ACC112 (cell line): ENCODE measurements around the gene CNIH1.

Source experiments
- H2AFZ ChIP-seq: fragments of 200-600 bp; sonication (generic); one replicate; pipeline ENCODE4 v1.6.0; 2017; ENCODE audit warnings: antibody characterized with exemption, low read length; ENCODE audit not compliant: unreplicated experiment
- H3K27ac ChIP-seq: fragments of 200-600 bp; sonication (generic); 2 replicates; pipeline ENCODE4 v1.5.1; 2014; ENCODE audit warnings: low read depth, mild to moderate bottlenecking, antibody characterized with exemption, low read length, moderate library complexity
- H3K27me3 ChIP-seq: fragments of 200-600 bp; sonication (generic); 2 replicates; pipeline ENCODE4 v1.6.1; 2014; ENCODE audit warnings: mild to moderate bottlenecking, antibody characterized with exemption, low read length, moderate library complexity, mixed read lengths; ENCODE audit not compliant: insufficient read depth
- H3K36me3 ChIP-seq: fragments of 200-600 bp; sonication (generic); 2 replicates; pipeline ENCODE4 v1.6.1; 2016; ENCODE audit warnings: mild to moderate bottlenecking, antibody characterized with exemption, low read length, moderate library complexity, mixed read lengths; ENCODE audit not compliant: insufficient read depth
- H3K4me1 ChIP-seq: fragments of 200-600 bp; sonication (generic); one replicate; pipeline ENCODE4 v1.6.1; 2016; ENCODE audit warnings: low read length, mixed read lengths; ENCODE audit not compliant: insufficient read depth, unreplicated experiment, control insufficient read depth
- H3K4me3 ChIP-seq: fragments of 200-600 bp; sonication (generic); 2 replicates; pipeline ENCODE4 v1.5.1; 2014; ENCODE audit warnings: mild to moderate bottlenecking, low read depth, low read length
- H3K79me2 ChIP-seq: fragments of 200-600 bp; sonication (generic); one replicate; pipeline ENCODE4 v1.6.0; 2016; ENCODE audit warnings: low read length; ENCODE audit not compliant: control insufficient read depth, unreplicated experiment, insufficient read depth

Gene CNIH1

DNA sequence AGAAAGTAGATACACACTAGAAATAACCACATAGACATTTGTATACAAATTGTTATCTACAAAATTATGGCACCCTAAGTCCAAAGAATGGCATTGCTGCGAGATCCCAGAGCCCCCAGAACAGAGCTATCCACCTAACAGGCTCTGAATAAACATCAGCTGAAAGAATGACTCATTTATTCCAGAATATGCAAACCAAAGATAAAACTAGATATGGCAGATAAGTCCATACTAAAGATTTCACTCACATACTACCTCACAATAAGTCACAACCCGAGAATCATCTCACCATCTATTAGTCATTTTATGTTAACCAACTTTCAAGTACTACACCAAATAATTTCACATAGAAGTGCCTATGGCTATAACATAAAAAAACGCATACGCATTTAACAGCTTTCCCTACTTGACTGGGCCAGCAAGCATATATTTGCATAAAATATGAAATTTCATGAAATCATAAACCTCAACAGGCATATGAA is 5.6 kb downstream of the CNIH1 start:
- H2AFZ ChIP-seq: no peak overlapping the region
- H3K79me2 ChIP-seq: peaks cover 93% of the 10 kb centered on the region
- peaks cover 3% of the 10 kb centered on the region for H3K36me3 ChIP-seq
- no peaks in the 10 kb centered on the region for H3K27me3 ChIP-seq
- peaks cover 35% of the 10 kb centered on the region for H3K4me1 ChIP-seq
- H3K4me3 ChIP-seq: peak overlapping the region; percentile 8
- H3K27ac ChIP-seq: peak overlapping the region; percentile 30

DNA sequence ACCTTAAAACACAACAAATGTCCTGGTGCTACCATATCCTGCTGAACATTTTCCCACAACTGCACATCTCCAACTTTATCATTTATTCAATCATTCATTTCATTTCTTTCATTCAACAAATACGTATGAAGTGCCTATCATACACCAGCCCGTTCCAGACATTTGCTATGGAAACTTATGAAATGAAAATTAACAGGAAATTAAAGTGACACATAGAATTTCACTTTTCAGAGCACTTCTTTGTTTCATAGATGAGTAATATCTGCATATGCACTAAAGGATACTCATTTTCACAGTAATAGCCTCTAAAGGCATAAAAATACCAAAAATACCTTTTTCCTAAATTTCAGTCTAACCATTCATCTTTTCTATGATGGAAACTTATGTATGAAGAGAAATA is 12.6 kb downstream of the CNIH1 start:
- Histone ChIP-seq H3K4me1 (no peaks in the 10 kb centered on the region), H3K27me3 (no peaks in the 10 kb centered on the region), H3K79me2 (peaks cover 39% of the 10 kb centered on the region), H3K4me3 (no peak overlapping the region), H3K36me3 (peaks cover 46% of the 10 kb centered on the region), H2AFZ (no peak overlapping the region), H3K27ac (no peak overlapping the region)

DNA sequence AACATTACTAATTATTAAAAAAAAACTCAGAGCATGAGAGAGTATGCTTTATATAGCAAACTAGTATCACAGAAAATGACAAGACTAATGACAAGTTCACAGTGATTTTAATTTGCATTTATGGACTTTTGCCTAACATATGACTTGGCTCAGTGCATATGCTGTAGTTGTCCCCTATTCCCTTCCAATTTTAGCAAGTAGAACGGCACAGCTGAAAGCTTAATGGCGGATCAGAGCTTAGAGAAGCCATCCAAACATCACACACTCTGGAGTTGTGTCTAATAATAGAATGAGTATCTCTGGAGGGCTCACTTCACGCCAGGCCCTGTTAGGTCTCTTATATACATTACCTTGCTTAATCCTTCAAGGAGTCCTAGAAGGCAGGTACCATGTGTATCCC is 13.3 kb downstream of the CNIH1 start:
- Histone ChIP-seq H3K79me2 (peaks cover 32% of the 10 kb centered on the region), H2AFZ (no peak overlapping the region), H3K27ac (no peak overlapping the region), H3K36me3 (peaks cover 46% of the 10 kb centered on the region), H3K27me3 (no peaks in the 10 kb centered on the region), H3K4me3 (no peak overlapping the region), H3K4me1 (no peaks in the 10 kb centered on the region)

DNA sequence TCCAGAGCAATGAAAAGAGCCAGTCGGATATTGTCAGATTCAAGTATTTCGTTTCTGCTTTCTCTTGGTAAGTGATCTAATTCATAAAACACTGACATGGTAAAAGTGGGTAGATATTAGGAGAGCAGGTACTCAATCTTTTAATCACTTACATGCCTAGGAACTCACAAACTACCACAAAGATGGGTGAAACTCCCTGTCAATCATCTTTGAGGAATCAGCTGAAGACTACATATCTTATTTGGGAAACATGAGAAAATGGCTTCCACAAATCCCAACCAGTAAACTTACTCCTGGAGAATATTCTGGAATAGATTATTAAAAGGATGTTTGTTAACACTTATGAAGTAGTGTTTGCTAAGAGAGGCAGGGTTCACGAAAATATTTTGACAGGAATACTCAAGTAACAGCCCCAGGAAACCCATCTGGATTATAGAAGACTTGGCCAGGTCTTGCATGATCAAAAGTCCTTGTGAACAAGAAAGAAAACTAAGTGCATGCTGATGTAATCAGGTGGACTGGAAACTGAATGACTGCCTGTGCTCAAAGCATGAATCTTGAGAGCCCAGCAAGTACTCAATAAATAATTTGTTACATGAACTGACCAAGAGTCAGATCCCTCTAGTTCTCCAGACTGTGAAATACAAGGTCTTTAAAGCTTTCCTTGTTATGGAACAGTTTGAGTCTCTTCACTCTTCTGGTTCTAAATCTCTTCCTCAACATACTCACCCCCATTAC is 15.5 kb downstream of the CNIH1 start:
- H3K27me3 ChIP-seq: no peaks in the 10 kb centered on the region
- H3K79me2 ChIP-seq: peaks cover 15% of the 10 kb centered on the region
- H3K4me3 ChIP-seq: no peak overlapping the region
- no peak overlapping the region for H3K27ac ChIP-seq
- peaks cover 1% of the 10 kb centered on the region for H3K4me1 ChIP-seq
- no peak overlapping the region for H2AFZ ChIP-seq
- H3K36me3 ChIP-seq: peaks cover 43% of the 10 kb centered on the region

DNA sequence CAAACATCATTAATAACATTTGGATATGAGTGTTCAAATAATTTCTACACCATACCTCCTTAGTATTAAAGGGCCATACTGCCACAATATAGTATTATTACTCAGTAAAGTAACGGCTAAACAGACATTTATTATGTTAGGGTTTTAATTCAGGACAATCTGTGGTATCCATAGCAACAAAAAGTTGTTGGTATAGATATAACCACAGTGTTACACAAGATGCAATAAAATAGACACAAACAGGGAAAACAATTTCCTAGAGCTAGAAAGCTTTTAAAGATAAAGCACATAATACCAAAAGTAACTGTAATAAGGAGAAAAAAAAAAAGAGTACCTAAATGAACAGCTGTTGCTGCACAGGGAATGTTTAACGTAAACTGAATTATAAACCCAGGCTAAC is 16.1 kb downstream of the CNIH1 start:
- Histone ChIP-seq H3K27me3 (no peaks in the 10 kb centered on the region), H3K4me1 (peaks cover 8% of the 10 kb centered on the region), H2AFZ (no peak overlapping the region), H3K36me3 (peaks cover 40% of the 10 kb centered on the region), H3K27ac (peak overlapping the region; percentile 1; the same call in 1 of the 2 replicates), H3K4me3 (no peak overlapping the region), H3K79me2 (peaks cover 10% of the 10 kb centered on the region)

DNA sequence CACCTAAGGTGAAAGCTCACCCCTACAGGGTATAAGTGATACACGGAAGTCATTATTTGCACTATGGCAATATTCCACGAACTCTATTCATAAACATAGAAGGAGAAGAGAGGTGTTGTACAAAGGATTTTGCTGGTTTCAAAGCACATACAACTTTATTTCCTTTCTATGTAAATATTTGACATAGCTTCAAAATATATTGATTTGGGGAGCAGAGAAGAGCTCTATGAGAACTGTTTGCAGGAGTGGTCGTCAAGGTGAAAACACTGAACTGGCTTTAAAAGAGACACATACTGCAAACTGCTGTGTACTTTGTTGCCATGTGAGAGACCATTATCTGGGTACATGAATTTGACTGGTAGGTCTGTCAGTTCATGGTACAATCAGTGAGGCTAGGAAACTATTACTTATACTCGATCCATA is 16.7 kb downstream of the CNIH1 start:
- H2AFZ ChIP-seq: no peak overlapping the region
- H3K4me3 ChIP-seq: no peak overlapping the region
- H3K27ac ChIP-seq: peak overlapping the region; percentile 1; the same call in 1 of the 2 replicates
- peaks cover 5% of the 10 kb centered on the region for H3K79me2 ChIP-seq
- peaks cover 40% of the 10 kb centered on the region for H3K36me3 ChIP-seq
- H3K27me3 ChIP-seq: no peaks in the 10 kb centered on the region
- H3K4me1 ChIP-seq: peaks cover 9% of the 10 kb centered on the region

DNA sequence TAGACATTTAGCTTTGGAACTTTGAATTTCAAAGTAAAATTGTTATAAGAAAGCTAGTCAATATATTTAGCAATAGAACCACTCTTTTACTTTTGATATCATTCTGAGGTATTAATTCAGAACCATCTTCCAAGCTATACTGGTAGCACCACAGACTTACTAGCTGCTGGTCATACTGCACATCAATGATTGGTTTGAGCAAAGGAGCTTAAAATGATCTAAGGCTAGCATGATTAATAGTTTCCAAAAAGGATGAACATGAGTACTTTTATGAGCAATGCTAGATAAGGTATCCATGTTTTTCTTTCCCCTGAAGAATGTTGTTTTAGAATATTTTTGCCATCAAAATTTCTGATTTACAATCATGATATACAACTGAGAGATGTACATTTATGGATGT is 17.2 kb downstream of the CNIH1 start:
- peaks cover 40% of the 10 kb centered on the region for H3K36me3 ChIP-seq
- no peak overlapping the region for H2AFZ ChIP-seq
- H3K4me3 ChIP-seq: no peak overlapping the region
- peaks cover 5% of the 10 kb centered on the region for H3K79me2 ChIP-seq
- peak overlapping the region; percentile 1; the same call in 1 of the 2 replicates for H3K27ac ChIP-seq
- H3K4me1 ChIP-seq: peaks cover 9% of the 10 kb centered on the region
- H3K27me3 ChIP-seq: no peaks in the 10 kb centered on the region

DNA sequence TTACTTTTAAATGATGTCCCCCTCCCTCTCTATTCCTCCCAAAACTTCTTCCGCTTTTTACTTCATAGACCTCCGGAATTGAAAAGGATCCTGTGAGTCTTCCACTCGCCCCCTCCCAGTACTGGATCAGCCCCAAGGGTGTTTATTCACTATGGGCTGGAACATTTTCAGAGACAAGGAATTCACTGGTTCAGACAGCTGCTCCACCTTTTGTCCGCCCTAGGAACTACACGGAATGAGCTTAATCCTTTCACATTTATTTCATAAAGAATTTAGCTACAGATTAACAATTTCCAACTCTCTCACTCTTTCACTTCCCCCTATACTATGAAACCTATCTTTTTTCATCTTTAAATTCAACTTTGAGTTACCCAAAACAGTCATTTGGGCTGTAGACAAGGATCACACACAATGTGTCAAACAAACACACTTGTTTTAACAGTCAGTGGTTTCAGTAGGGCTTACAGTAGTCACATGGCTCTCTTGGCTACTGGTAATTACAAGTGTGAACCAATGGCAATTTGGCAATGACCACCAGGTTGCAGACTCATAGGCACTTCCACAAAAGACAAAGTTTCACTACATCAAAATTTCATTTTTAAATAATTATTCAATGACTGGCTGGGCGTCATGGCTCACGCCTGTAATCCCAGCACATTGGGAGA is 20.6 kb downstream of the CNIH1 start:
- Histone ChIP-seq H2AFZ (no peak overlapping the region), H3K27me3 (no peaks in the 10 kb centered on the region), H3K4me3 (no peak overlapping the region), H3K79me2 (no peaks in the 10 kb centered on the region), H3K36me3 (peaks cover 14% of the 10 kb centered on the region), H3K27ac (no peak overlapping the region), H3K4me1 (peaks cover 9% of the 10 kb centered on the region)

DNA sequence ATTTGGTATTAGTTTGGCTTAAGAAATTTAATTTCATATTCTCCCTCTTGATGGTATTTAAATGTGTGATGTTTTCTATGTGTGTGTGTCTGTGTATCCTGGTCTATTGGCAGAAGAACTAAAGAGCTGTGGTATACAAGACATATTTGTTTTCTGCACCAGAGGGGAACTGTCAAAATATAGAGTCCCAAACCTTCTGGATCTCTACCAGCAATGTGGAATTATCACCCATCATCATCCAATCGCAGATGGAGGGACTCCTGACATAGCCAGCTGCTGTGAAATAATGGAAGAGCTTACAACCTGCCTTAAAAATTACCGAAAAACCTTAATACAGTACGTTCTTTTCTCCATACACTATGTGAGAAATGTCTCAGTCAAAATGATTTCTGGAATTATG is 29.8 kb downstream of the CNIH1 start:
- no peaks in the 10 kb centered on the region for H3K27me3 ChIP-seq
- no peak overlapping the region for H3K4me3 ChIP-seq
- no peak overlapping the region for H3K27ac ChIP-seq
- no peaks in the 10 kb centered on the region for H3K79me2 ChIP-seq
- no peaks in the 10 kb centered on the region for H3K4me1 ChIP-seq
- peaks cover 14% of the 10 kb centered on the region for H3K36me3 ChIP-seq
- no peak overlapping the region for H2AFZ ChIP-seq

DNA sequence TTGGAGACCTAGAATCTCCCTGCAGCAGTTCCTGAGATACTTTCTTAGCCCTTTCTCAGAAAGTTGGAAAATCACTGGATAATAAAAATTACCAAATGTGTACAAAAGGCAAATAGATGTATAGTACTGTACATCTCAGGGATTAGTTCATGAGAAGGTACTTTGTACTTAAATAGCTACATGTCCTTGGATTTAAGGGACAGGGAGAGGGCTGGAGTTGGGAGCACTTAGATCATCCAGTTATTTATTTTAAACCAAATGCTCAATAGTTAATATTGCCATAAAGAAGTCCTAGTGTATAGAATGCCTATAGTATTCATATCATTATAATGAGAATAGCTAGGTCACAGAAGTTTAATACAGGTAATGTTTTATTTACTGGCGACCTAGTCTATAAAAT is 31.0 kb downstream of the CNIH1 start:
- no peak overlapping the region for H2AFZ ChIP-seq
- no peak overlapping the region for H3K27ac ChIP-seq
- no peaks in the 10 kb centered on the region for H3K79me2 ChIP-seq
- no peak overlapping the region for H3K4me3 ChIP-seq
- H3K27me3 ChIP-seq: no peaks in the 10 kb centered on the region
- no peaks in the 10 kb centered on the region for H3K4me1 ChIP-seq
- H3K36me3 ChIP-seq: peaks cover 14% of the 10 kb centered on the region
